ENCODE data around the gene ACYP2.

DNA sequence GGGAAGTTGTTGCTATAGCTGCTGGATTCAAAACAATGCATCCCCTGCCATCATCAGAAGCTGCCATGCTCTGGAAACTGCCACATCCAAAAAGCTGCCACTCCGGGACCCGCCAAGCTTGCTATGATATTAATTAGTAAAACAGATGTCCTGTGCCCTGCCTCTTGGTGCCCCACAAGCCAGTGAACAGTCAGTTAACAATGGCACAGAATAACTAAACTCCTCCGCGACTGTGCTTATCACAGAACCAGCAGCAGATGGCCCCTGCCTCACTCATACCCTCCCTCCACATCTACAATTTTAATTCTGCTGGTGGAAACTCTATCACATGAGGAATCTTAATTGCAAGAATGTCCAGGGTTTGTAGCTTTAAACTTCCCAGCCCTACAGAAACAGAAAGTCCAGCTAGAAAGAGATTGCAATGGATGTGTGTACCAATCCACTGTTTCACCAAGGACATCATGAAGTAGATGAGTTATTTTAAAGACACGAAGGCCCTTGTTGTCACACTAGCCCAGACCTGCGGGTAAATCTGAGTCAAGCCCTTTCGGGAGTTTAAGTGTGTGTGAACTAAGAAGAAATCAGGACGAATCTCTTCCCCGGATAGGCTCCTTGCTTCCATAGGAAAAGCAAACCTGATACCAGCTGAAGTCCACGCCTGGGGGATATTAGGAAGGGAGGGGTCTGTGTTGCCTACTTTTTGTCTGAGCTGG lies 7.4 kb upstream of the ACYP2 start:
- no peak for TF ChIP-seq ARNT (IDR thresholded peaks at IDR 0.05)
- no peak for TF ChIP-seq SP1 (IDR thresholded peaks at IDR 0.05)
- TF ChIP-seq TARDBP (IDR thresholded peaks at IDR 0.05): no peak
- TF ChIP-seq FOXK2 (IDR thresholded peaks at IDR 0.05): no peak
- TF ChIP-seq FOXM1 (IDR thresholded peaks at IDR 0.05; ENCODE audit: borderline replicate concordance): no peak
- no peak for TF ChIP-seq FOXA1 (IDR thresholded peaks at IDR 0.05)
- no peak for TF ChIP-seq BHLHE40 (IDR thresholded peaks at IDR 0.05; ENCODE audit: borderline replicate concordance)
- TF ChIP-seq L3MBTL2 (conservative IDR thresholded peaks at IDR 0.05): no peak
- TF ChIP-seq, protein P1, sequence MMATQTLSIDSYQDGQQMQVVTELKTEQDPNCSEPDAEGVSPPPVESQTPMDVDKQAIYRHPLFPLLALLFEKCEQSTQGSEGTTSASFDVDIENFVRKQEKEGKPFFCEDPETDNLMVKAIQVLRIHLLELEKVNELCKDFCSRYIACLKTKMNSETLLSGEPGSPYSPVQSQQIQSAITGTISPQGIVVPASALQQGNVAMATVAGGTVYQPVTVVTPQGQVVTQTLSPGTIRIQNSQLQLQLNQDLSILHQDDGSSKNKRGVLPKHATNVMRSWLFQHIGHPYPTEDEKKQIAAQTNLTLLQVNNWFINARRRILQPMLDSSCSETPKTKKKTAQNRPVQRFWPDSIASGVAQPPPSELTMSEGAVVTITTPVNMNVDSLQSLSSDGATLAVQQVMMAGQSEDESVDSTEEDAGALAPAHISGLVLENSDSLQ (IDR thresholded peaks at IDR 0.05): no peak
